DMS53 (cell line): ENCODE results near the gene MAST4.

Experiments used
- DNase-seq: peaks from one replicate; lab custom pipeline; 2025; lab: John Stamatoyannopoulos, UW

Gene MAST4

DNA sequence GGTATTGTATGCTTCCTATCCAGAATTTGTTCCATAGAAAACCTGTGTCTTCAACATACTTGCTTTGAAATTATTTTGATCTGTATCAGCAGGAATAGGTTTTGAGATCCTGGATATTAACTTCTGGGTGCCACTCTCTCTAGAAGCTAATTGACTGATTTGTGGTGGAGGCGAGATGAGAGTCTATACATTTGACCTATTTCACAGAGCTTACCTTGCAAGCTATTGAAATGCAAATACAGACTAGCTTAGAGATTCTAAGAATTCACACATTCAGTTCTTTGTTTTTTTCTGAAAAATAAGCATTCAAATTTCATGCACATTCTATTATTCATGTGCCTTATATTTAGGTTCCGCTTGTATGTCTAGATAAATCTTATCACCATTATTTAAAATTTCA is 246.3 kb downstream of the MAST4 start:
- DNase-seq: no peak

- DNase-seq: no peak
Measured at GRCh38 chr5:66843065-66843464, 246.9 kb downstream of the MAST4 start.

- no peak for DNase-seq
Measured at GRCh38 chr5:66848749-66849641, 252.8 kb downstream of the MAST4 start.

DNA sequence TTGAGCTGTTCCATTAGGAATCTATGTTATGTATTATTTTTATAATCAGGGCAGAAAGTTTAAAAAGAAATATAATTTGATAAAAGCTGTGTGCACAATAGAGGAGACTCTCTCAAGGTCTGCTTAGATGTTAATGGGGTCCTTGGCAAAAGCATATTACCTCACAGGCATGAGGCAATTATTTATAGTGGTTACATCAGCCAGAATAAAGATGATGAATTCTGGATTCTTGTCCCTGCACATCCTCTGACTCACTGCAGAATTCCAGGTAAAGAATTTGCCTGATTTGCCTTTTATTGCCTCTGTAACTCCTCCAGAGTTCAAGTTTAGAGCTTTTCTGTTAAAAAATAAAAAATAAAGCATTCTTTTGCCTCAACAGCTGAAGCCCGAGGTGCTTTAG is 253.6 kb downstream of the MAST4 start:
- peak; percentile 22 for DNase-seq

- DNase-seq: no peak
Measured at GRCh38 chr5:66850354-66851075, 254.3 kb downstream of the MAST4 start.

- DNase-seq: no peak
Measured at GRCh38 chr5:66851306-66851705, 255.1 kb downstream of the MAST4 start.

GRCh38 chr5:66854416-66854815 is 258.2 kb downstream of the MAST4 start:
- no peak for DNase-seq

DNA sequence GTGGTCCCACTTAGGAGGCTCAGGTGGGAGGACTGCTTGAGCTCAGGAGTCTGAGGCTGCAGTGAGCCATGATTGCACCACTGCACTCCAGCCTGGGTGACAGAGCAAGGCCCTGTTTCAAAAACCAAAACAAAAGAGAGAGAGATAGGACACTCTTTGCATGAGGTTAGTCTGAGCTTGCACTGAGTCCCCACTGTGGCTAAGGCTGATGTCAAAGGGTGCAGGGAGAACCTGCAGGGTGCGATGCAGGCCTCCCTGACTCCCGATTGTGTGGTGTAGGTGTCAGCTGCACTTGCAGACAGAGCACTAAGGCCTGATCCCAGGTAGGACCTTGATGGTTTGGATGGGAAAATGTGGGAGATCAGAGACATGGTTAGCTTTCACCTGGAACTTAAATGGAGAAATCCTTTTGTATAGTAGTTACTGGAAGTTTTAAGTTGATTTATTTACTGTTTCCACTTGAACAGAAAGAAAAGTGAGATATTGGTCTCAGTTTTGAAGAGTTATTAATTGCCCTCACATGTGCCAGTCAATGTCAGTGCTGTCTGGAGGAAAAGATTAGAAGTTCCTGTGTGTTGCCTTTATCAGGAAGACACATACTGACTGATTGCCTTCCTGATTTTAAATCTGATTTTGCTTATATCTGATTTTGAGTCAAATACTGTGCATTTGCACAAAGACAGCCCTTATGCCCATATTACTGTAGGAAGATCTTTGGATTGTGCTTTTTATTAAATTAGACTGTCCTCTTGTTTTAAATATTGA is 260.0 kb downstream of the MAST4 start:
- DNase-seq: no peak

DNA sequence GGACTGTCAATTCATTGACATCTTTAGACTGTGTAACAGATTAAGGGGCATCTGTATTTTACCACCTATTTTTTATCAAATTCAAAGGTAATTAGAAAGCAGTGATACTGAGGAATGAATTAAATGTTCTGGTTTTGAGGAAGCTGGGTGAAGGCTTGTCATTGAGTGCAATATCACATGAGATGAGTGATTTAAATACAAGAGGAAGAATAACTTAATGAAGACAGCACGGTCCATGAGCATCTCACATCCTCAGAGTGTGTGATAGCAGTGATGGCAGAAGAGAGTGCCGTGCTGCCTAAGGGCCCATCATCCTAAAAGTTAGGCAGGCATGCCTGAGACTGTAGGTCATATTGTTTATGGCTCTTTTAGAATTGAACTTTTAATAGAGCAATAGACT is 263.3 kb downstream of the MAST4 start:
- no peak for DNase-seq

- DNase-seq: peak; percentile 32
Measured at GRCh38 chr5:66860199-66860975, 264.2 kb downstream of the MAST4 start.

DNA sequence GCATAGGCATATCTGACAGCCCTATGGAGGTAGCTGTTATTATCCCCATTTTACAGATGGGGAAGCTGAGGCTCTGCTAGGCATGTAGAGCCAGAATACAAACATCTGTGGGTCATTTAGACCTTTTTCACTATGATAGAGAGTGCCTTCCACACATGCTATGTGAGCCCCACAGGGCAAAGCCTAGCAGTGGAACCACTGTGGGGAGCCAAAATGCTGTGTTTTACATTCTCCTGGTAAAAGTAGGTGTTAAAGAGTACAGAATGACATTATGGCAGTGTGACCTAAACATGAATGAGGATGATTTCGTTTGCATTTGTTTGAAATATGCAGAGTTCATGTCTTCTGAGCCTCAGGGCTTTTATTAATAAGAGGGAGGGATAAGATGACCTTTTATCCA is 265.2 kb downstream of the MAST4 start:
- DNase-seq: no peak

DNA sequence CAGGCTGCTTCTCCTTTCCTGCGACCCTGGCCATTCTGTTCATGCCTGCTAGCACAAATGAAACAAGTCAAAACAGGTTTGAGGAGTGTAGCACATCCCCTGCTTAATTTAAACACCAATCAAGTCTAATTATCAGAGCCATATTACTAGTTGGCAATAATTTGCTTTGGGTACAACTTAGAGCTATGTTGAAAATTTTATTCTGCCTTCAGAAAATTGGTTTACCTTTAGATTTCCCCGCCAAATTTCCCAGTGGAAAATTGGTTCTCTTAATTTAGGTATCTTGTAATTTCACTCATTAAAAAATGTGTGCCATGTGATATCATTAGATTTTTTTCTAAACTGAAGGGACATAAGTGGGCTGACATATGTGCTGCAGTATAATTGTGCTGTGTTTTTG is 265.8 kb downstream of the MAST4 start:
- DNase-seq: no peak

DNA sequence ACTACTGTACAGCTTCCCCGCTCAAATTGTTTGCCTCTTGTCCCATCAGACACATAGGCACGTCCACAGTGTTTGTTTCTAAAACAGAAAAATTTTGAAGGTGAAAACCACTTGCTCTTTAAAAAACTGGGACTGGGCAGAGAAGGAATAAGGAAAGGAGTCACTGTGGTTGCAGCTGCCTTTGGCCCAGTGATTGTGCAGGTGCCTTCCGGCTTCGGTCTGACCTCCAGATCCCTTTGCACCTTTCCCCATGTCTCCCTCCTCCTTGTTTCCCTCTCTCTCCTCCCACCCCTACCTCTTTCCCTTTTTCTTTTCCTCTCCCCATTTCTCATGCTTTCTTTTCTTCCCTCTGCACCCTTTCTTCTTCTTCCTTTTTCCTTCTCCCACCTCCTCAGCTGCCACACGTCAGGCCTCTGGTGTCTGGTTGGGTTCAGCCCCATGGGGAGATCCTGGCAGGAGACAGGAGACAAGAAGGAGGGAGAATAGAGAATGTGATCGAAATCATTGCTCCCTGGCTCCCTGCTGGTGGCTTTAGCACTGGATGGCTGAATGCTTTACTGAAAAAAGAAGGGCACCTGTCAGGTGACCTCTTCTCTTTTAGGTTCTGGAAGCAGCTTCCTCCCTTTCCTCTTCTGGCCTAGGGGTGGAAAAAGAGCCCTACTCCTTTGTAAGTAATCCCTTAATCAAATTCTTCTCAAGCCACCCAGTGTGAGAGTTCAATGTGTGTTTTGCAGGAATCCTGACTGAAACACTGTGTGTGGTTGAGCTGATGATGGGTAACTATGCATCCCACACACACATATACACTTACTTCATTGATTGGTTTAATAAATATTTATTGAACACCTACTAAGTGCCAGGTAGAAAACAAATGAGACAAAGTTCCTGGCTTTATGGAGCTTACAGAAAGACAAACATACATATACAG is 267.3 kb downstream of the MAST4 start:
- no peak for DNase-seq

DNA sequence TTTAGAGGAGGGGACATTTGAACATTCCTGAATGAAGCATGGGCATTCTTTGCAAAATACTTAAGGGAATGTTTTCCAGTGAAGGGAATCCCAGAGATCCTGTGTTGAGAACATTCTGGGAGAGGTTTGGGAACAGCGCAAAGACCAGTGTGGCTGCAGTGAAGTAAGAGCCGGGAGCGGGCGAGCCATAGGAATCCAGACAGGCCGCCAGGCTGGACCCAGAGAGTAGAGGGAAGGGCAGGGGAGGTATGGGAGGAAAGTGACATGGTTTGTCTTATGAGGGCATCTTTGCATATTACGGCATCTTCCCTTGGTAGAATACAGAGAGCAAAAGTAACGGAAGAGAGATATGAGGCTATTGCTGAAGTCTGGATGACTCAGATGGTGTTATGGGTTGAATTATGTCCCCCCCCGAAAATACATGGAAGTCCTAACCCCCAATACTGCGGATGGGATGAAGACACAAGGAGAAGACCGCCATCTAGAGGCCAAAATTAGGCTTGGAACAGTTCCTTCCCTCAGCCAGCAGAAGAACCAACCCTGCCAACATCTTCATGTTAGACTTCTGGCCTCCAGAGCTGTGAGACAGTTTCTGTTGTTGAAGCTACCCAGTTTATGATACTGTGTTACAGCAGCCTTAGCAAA is 268.2 kb downstream of the MAST4 start:
- DNase-seq: peak; percentile 66

DNA sequence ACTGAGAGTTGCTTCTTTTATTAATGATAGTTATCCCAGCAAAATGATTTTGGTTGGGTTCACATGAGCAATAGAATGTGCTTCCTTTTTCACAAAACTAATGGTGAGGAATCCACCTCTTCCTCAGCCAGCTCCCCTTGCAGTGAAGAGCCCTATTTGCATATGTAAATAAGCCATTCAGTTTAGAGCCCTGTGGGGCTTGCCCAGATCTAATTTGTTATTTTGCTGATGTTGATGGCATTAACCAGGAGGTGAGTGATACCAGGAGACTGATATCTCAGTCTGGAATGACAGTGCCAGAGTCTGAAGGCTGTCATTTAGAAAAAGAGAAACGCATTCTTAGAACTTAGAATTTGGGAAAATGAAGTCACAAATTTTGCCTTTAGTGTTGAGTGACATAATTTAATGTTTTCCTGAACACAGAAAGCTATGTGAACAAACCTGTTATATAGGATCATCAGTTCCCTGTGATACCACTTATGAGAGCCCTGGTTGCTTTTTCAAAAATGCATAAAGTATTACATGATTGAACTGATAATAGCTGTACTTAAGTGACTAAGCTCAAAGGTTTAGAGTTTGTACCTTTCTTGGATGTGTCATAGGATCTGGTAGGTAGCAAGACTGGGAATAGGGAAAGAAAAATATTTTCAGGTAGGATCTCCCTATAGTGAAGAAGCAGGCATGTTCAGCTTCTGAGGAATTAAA is 271.6 kb downstream of the MAST4 start:
- DNase-seq: no peak

DNA sequence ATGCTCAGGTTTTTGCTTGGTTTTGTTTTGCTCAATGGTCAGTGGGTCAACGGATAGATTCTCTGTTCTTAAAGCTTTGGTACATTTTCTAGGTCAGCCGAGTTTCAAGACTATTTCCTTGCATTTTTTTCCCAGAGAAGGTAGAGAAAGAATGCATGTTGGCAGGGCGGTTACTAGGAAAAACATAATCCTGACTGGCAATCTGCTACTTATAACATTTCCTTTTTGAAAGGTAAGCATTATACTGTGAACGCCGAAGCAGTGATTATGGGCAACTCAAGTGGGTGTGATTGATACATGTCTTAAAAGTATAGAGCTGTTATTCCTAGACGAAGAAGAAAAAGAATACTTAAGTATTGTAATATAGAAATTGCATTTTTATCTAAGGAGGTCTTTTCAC is 273.2 kb downstream of the MAST4 start:
- no peak for DNase-seq

GRCh38 chr5:66870708-66871107 is 274.5 kb downstream of the MAST4 start:
- no peak for DNase-seq

DNA sequence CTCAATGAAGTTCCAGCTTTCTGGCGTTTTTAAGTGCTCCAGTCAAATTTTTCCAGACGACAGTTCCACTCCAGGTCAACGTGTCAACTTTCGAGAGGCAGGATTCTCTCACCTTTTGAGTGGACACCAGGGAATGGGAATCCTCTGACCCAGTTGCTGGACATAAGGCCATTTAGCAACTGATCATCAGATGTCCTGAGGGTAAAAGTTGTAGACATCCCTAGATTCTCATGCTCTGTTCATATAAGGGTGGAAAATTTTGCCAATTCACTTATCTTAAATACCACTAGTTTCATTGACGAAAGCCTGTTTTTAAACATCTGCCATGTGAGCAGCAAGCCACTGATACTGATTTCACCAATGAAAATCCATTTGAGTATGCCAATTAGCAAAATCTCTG is 275.5 kb downstream of the MAST4 start:
- DNase-seq: no peak

GRCh38 chr5:66872736-66873331 is 276.6 kb downstream of the MAST4 start:
- DNase-seq: no peak
